CD4-positive, alpha-beta T cell treated with Interleukin-4 for 1 hour (primary cell): Measurements from ENCODE around the gene LRMDA.
"Not testable (repeated sequence)": the region's sequence is repeated elsewhere in the genome, so short reads cannot be mapped to it uniquely, and the experiment has no call there.

ENCODE experiments used
- DNase-seq, 2 donors: peaks; one replicate each; pipeline ENCODE4 v3.0.0-alpha.2; 2020 to 2022

Gene LRMDA

DNA sequence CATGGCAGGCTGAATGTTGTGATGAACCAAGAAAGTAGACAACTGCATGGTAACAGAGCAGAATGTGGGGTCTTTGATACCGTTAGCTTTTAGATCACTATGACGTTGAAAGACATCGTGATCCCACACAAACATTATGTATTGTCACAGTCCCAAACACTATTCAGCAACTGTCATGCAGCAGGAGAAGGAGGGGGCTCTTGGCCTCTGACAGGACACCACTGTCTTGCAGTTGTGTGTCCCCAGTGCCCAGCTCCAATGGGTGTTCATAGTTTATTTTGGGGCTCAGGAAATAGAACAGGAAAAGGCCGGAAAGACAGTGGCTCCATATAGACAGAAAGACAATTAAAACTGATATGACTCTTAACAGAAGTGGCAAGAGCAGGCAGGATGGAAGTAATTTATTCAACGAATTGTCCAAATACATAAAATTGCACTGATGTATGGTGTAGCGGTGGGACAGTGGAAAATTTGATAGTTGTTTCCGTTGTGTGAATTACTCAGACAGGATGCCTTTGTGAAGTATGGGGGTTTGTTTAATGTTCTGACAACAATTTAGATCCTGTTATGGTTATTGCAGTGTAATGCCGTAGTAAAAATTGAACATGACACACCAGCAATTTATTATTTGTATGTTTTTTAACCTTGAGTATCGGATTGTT, 292.0 kb downstream of the LRMDA start:
- no peak for DNase-seq

DNA sequence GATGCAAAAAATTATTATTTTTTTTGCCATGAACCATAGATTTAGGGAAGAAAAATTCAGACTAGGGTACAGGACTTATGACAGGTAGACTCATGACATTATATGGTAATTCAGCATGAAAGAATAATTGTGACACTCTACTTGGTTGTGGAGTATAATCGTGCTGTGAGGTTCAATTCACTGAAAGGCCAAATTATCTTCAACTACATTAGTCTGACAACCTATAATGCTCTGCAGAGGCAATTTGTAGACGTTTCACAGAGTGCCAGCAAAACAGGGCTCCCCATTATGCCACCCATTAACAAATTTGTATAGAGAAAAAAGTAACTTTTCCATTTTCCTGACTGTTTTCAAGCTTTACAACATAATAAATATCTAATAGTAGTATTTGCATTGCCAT, 292.6 kb downstream of the LRMDA start:
- DNase-seq = no peak

- no peak for DNase-seq
Measured at GRCh38 chr10:75726522-75727483, 295.4 kb downstream of the LRMDA start.

GRCh38 chr10:75730847-75731246, 299.4 kb downstream of the LRMDA start:
- no peak for DNase-seq

- no peak for DNase-seq
Measured at GRCh38 chr10:75733135-75733890, 301.9 kb downstream of the LRMDA start.

DNA sequence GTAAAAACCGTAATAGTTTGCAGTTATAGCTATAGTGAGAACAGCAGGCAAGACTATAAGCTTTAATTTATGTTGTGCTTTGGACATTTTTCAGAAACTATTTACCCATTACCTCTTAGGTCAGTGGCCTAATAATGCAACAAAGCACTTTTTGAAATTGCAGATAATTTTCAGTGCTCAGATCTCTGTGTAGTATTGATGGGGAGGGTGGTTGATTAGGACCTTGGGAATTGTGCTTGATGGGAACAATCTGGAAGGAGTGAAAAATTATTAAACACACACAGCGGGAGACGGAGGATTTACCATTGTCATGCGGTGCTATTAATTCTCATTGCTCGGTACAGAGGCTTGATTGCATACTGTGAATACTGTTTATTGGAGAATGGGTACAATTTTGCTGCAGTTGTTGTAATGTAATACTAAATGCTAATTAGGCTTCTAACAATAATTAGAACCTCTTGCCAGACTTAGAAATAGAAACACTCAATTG, 304.8 kb downstream of the LRMDA start:
- no peak for DNase-seq

DNA sequence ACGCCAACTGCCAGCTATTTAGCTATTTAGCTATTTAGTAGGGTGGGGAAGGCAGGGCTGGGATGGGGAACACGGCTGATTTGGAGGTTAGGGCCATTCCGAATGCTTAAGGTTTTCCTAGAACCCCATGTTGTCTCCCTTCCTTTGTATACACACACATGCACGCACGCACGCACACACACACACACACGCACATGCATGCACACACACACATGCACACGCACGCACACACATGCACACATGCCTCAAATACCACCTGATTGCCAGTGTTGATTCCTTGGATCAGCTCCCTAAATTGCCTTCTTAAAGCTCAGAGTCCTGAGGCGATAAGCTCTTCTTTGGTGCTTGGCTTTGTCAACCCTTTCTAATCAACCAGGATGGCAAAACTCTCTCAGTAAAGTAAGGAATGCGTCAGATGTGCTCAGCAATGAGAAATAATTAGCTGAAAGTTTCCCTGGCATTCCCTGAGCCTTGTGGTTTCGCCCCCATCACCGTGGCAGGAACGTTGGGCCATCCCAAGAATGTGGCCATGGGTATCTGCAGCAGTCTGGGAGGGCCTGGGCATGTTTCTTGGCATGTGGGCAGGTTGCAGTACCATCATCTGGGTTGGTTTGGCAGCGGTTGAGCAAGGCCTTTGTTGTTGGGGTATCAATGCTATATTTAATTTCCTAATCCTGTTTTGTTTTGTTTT, 305.6 kb downstream of the LRMDA start:
- no peak for DNase-seq

DNA sequence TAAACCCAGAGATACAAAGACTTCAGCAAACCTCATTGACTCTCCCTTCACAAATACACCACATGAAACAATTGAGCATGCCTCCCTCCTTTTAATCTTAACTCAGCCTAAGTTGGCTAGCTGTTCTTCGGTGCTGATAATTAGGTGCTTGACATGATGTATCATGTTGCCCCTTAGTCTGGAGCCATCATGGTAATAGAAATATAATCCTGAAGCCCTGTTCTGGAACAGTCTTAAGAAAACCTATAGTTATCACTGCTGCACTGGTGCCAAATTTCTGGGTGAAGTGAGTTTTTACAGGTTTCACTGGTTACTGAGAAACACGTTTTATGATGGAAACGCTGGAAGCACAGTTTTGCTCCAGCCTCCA, 306.1 kb downstream of the LRMDA start:
- no peak for DNase-seq

- DNase-seq = no peak
Measured at GRCh38 chr10:75738924-75739323, 307.5 kb downstream of the LRMDA start.

DNA sequence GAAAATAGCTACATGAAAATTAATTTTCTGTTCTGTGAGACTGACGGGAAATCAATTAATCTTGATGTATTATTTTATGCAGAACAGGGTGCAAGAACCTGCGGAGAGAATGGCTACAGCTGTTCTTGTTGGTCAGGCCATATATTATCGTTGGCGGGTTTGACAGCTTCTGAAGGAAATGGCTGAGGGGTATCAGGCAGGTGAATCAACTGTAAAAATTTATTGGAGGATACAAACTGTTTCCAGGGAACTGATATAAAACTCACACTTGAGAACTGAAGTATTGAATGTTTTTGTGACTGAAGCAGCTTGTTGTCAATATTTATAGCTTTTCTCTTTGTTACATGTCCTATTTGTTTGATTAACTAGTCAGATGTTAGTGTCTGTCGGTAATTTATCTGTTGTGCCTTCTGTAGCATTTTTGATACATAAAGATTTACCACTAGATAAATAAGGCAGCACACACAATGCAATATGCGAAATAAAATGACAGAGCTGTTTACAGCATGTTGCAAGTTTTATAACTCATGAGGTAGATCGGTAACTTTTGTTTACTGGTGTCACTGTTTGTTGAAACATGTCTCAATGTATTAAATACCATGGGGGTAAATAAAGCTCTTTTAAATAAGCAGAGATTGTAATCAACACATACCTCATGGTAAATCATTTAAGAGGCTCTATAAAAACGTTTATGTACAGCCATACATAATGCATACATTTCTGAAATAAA, 308.2 kb downstream of the LRMDA start:
- DNase-seq = no peak

- DNase-seq = no peak
Measured at GRCh38 chr10:75740541-75740940, 309.1 kb downstream of the LRMDA start.

- DNase-seq = no peak
Measured at GRCh38 chr10:75742355-75742754, 310.9 kb downstream of the LRMDA start.

DNA sequence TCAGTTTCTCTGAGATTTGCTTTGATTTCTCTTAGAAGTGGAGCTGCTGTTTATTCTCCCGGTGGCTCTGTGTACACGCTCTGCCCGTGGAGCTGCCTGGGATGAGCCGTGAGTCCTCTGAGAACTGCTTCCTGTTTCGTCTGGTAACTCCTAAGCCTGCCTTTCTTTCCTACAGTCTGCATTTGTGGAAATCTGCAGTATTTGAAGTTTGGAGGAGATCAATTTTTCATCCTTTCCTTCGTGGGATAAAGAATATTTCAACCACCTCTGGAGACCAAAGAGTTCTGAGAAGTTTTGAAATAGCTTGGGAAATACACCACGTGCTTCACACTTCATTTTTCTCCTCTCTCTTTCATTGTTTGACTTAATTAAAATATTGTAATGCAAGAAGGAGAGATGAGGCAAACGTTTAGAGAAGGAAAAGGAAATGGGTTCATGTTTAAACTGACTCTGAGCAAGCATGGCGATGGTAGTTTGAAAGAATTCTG, 311.9 kb downstream of the LRMDA start:
- DNase-seq = no peak

- DNase-seq = no peak
Measured at GRCh38 chr10:75744261-75744660, 312.8 kb downstream of the LRMDA start.

- DNase-seq = no peak
Measured at GRCh38 chr10:75746356-75746755, 314.9 kb downstream of the LRMDA start.

GRCh38 chr10:75750093-75750875, 318.9 kb downstream of the LRMDA start:
- not testable (repeated sequence) for DNase-seq

- no peak for DNase-seq
Measured at GRCh38 chr10:75751232-75751631, 319.8 kb downstream of the LRMDA start.

DNA sequence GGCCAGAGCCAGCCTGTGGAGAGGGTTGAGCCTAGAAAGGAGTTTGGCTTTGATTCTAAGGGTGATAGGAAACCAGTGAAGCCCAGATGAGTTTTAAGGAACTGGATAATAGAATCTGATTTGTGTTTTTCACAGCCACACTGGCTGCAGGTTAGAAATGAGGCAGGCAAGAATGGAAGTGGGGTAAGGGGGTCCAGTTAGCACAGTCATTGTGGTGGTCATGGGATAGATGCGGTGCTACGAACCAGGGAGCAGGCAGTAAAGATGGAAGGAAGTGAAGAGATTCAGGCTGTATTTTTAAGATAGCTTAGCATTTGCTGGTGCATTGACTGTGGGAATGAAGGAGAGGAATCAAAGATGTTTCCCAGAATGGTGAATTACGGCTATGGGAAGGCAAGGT, 322.2 kb downstream of the LRMDA start:
- no peak for DNase-seq

- no peak for DNase-seq
Measured at GRCh38 chr10:75754096-75754831, 322.8 kb downstream of the LRMDA start.

GRCh38 chr10:75755528-75755927, 324.1 kb downstream of the LRMDA start:
- no peak for DNase-seq
